GM19025 (cell line): ENCODE measurements around the gene LUZP2.

Source experiments
- ATAC-seq: cut with Tn5 transposase; IDR thresholded peaks from one replicate; pipeline ENCODE4 v1.9.1; 2021; ENCODE audit warnings: mild to moderate bottlenecking, low read depth, moderate library complexity; ENCODE audit not compliant: unreplicated experiment

LUZP2 gene

GRCh38 chr11:24794064-24794463 is 297.2 kb downstream of the LUZP2 start:
- no peak for ATAC-seq

GRCh38 chr11:24805671-24806070 is 308.8 kb downstream of the LUZP2 start:
- no peak for ATAC-seq

- ATAC-seq = no peak
These were observed 311.3 kb downstream of the LUZP2 start for GRCh38 chr11:24808173-24808572.

GRCh38 chr11:24819006-24819405 is 322.2 kb downstream of the LUZP2 start:
- ATAC-seq = no peak

- ATAC-seq = no peak
These were observed 323.1 kb downstream of the LUZP2 start for GRCh38 chr11:24819863-24820434.

GRCh38 chr11:24820541-24820940 is 323.7 kb downstream of the LUZP2 start:
- ATAC-seq = no peak

- ATAC-seq = no peak
These were observed 332.2 kb downstream of the LUZP2 start for GRCh38 chr11:24828938-24829605.

- ATAC-seq = no peak
These were observed 336.7 kb downstream of the LUZP2 start for GRCh38 chr11:24833573-24833972.

- ATAC-seq = no peak
These were observed 340.3 kb downstream of the LUZP2 start for GRCh38 chr11:24837112-24837511.

GRCh38 chr11:24842308-24842707 is 345.5 kb downstream of the LUZP2 start:
- no peak for ATAC-seq

GRCh38 chr11:24844406-24844805 is 347.6 kb downstream of the LUZP2 start:
- ATAC-seq = no peak

- no peak for ATAC-seq
These were observed 352.0 kb downstream of the LUZP2 start for GRCh38 chr11:24848857-24849256.

GRCh38 chr11:24855951-24856350 is 359.1 kb downstream of the LUZP2 start:
- no peak for ATAC-seq

GRCh38 chr11:24859801-24860300 is 363.0 kb downstream of the LUZP2 start:
- no peak for ATAC-seq

GRCh38 chr11:24861440-24861839 is 364.6 kb downstream of the LUZP2 start:
- no peak for ATAC-seq

- no peak for ATAC-seq
These were observed 369.9 kb downstream of the LUZP2 start for GRCh38 chr11:24866743-24867142.

- no peak for ATAC-seq
These were observed 373.2 kb downstream of the LUZP2 start for GRCh38 chr11:24870048-24870447.

GRCh38 chr11:24872186-24872585 is 375.3 kb downstream of the LUZP2 start:
- no peak for ATAC-seq

GRCh38 chr11:24872651-24873311 is 375.9 kb downstream of the LUZP2 start:
- no peak for ATAC-seq

GRCh38 chr11:24880962-24881361 is 384.1 kb downstream of the LUZP2 start:
- ATAC-seq = no peak

GRCh38 chr11:24885580-24886173 is 388.8 kb downstream of the LUZP2 start:
- no peak for ATAC-seq
